Calu3 (cell line): Measurements from ENCODE around the gene FGF1. TPM values are rescaled to one million over a fixed set of nuclear protein-coding genes. Genes with fewer than 3 reads are reported as not detected.

Source experiments
- BruUV-seq: library from RNA; stranded (reverse); fragments of 400-500 nt; replicated peaks from 2 replicates; lab custom pipeline; 2021; lab: Mats Ljungman, UMichigan
- CTCF ChIA-PET: fragments of 300-600 bp; sonication (Branson Sonifier 250); formaldehyde crosslinking; loops from one replicate; lab custom pipeline; 2022; ENCODE audit warnings: antibody characterized with exemption; lab: Charles Lee
- DNase-seq: peaks from one replicate; pipeline ENCODE4 v3.0.0; 2022
- H3K27ac Mint-ChIP-seq: one replicate; pipeline ENCODE4 v1.8.0; 2022; ENCODE audit warnings: mixed read lengths; ENCODE audit not compliant: unreplicated experiment
- H3K27me3 Mint-ChIP-seq: one replicate; pipeline ENCODE4 v1.8.0; 2022; ENCODE audit warnings: mixed read lengths; ENCODE audit not compliant: unreplicated experiment
- H3K36me3 Mint-ChIP-seq: one replicate; pipeline ENCODE4 v1.8.0; 2022; ENCODE audit warnings: mild to moderate bottlenecking, moderate library complexity, mixed read lengths; ENCODE audit not compliant: insufficient read depth, unreplicated experiment
- H3K4me1 Mint-ChIP-seq: one replicate; pipeline ENCODE4 v1.8.0; 2022; ENCODE audit warnings: mild to moderate bottlenecking, low read depth, mixed read lengths; ENCODE audit not compliant: unreplicated experiment
- H3K4me3 Mint-ChIP-seq: one replicate; pipeline ENCODE4 v1.8.0; 2022; ENCODE audit warnings: mild to moderate bottlenecking, low read depth, moderate library complexity, mixed read lengths; ENCODE audit not compliant: unreplicated experiment
- H3K9me3 Mint-ChIP-seq: one replicate; pipeline ENCODE4 v1.8.0; 2022; ENCODE audit warnings: low read depth, mixed read lengths; ENCODE audit not compliant: unreplicated experiment
- CTCF ChIP-seq: fragments of 200-600 bp; IDR thresholded peaks from one replicate; pipeline ENCODE4 v1.8.0; 2022; ENCODE audit warnings: antibody characterized with exemption; ENCODE audit not compliant: unreplicated experiment
- intact Hi-C: fragments of 100-400 bp; cut with micrococcal nuclease; formaldehyde crosslinking; loops from one replicate; pipeline ENCODE4 v1.10.0; 2022; ENCODE audit not compliant: unreplicated experiment
- total RNA-seq: library from RNA; stranded (reverse); gene quantifications from 2 replicates; pipeline ENCODE4 v1.2.3, GENCODE V29; 2022

Gene FGF1
- total RNA-seq, 1 experiment from 2014 or later = not detected

- CTCF ChIA-PET = interaction anchor here (0.9 kb wide), 1 partner anchor 39 kb away, joined by 3 read pairs; no protein-coding TSS in a partner anchor
- intact Hi-C loops = no loop called here
- Mint-ChIP-seq H3K36me3 (no peaks in the 10 kb centered on the region), H3K4me1 (peaks cover 33% of the 10 kb centered on the region), H3K9me3 (peaks cover 3% of the 10 kb centered on the region), H3K27ac (no peak overlapping the region), H3K27me3 (no peaks in the 10 kb centered on the region), H3K4me3 (no peak overlapping the region)
- no peak for DNase-seq
- TF ChIP-seq CTCF = no peak
- no TSS peak for BruUV-seq
Measured at GRCh38 chr5:142724821-142725220, 38.9 kb upstream of the FGF1 start.

GRCh38 chr5:142722896-142723295 lies 37.0 kb upstream of the FGF1 start:
- BruUV-seq = no TSS peak
- Mint-ChIP-seq H3K27me3 (no peaks in the 10 kb centered on the region), H3K4me3 (no peak overlapping the region), H3K36me3 (no peaks in the 10 kb centered on the region), H3K27ac (no peak overlapping the region), H3K9me3 (no peaks in the 10 kb centered on the region), H3K4me1 (peaks cover 34% of the 10 kb centered on the region)
- CTCF ChIA-PET = interaction anchor here (2.5 to 2.9 kb wide), 2 partner anchors 10 to 151 kb away, joined by 11 to 13 read pairs; no protein-coding TSS in a partner anchor
- no peak for DNase-seq
- intact Hi-C loops = no loop called here
- TF ChIP-seq CTCF = no peak

- no peak for TF ChIP-seq CTCF
- H3K9me3 Mint-ChIP-seq = no peaks in the 10 kb centered on the region
- no peak overlapping the region for H3K27ac Mint-ChIP-seq
- H3K27me3 Mint-ChIP-seq = no peaks in the 10 kb centered on the region
- intact Hi-C loops = no loop called here
- no peak for DNase-seq
- no peaks in the 10 kb centered on the region for H3K36me3 Mint-ChIP-seq
- no peak overlapping the region for H3K4me3 Mint-ChIP-seq
- BruUV-seq = no TSS peak
- CTCF ChIA-PET = interaction anchor here (2.0 to 2.9 kb wide), 3 partner anchors 9 to 152 kb away, joined by 10 to 13 read pairs (median 11); no protein-coding TSS in a partner anchor
- H3K4me1 Mint-ChIP-seq = peaks cover 40% of the 10 kb centered on the region
Measured at GRCh38 chr5:142722146-142722545, 36.3 kb upstream of the FGF1 start.

GRCh38 chr5:142720641-142721271 lies 34.9 kb upstream of the FGF1 start:
- no peaks in the 10 kb centered on the region for H3K27me3 Mint-ChIP-seq
- peaks cover 39% of the 10 kb centered on the region for H3K4me1 Mint-ChIP-seq
- DNase-seq = peak; percentile 34
- TF ChIP-seq CTCF = no peak
- no peaks in the 10 kb centered on the region for H3K9me3 Mint-ChIP-seq
- H3K36me3 Mint-ChIP-seq = no peaks in the 10 kb centered on the region
- CTCF ChIA-PET = interaction anchor here (0.6 to 2.9 kb wide), 10 partner anchors 7 to 214 kb away, joined by 3 to 13 read pairs (median 6); partner anchors contain the start of gene ARHGAP26
- intact Hi-C loops = no loop called here
- no TSS peak for BruUV-seq
- no peak overlapping the region for H3K27ac Mint-ChIP-seq
- no peak overlapping the region for H3K4me3 Mint-ChIP-seq
